ENCODE data around the gene COL9A1. TPM values are rescaled to one million over a fixed set of nuclear protein-coding genes. Genes with fewer than 3 reads are reported as not detected.
"Not testable (repeated sequence)": the region's sequence is repeated elsewhere in the genome, so short reads cannot be mapped to it uniquely, and the experiment has no call there.

Gene COL9A1
- total RNA-seq, result under 1 TPM in 1 of 4 donors, not detected in 3; 0.10 TPM

DNA sequence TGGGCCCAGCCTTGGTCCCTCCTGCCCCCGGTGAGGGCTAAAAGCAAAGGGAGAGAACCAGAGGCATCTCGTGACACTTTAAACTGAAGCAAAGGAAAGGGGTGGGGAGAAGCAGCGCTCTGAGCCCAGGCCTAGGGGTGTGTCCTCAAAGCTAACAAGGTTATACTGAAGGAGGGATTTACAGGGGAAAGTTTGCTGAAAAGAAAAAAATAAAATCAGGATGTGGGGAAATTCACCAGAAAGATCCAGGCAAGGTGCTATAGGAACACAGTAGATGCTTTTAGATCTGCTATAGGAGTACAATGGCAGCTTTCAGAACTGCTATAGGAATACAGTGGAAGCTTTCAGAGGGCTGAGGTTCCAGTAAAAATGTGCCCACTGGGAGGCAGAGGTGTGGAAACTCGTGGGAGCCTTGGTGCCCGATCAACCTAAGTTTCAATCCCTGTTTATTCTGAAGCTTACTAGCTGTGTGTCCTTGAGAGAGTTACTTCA is at the start of gene COL9A1:
Gene COL9A1, minus strand, starts transcription at position 51 of the 492 bp plus-strand sequence. CDS start 160 bp downstream, outside the sequence.
- no peak for TF ChIP-seq CTCF (IDR thresholded peaks at IDR 0.05)
- intact Hi-C loops (cut with DNase I; ENCODE audit: low total_unique reads), result loop anchor here (10.0 kb wide), 1 partner anchor 62 kb away; no protein-coding TSS in a partner anchor
- no peak for DNase-seq (ENCODE audit: low spot score in 2 of 2)
- 62 to 68% methylated on average over 5 of the region's 5 CpGs for WGBS, 2 donors
- H3K4me3 ChIP-seq (ENCODE audit: low read depth, poor library complexity, severe bottlenecking), result no peak within 1 kb of the TSS

DNA sequence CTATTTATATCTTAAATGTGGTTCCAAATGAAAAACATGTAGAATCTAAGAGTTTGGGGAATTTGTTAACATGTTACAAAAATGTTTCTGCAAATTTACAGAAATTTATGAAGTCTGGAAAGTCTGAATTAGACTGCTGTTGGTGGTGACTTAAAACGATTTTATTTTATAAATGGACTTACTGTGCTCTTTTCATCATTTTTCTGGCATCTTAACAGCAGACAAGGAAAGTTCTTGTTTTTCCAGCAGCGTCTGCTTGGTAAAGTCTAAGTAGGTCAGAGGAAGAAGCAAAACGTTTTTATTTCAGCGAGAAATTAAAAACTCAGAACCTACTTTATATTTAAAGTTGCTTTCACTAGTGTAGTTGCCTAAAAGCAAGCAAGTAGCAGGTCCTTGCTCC is 48.6 kb upstream of the COL9A1 start:
- WGBS, 2 donors, result 31 to 47% methylated on average over 4 of the region's 4 CpGs
- TF ChIP-seq CTCF (IDR thresholded peaks at IDR 0.05) (no peak), POLR2A (IDR thresholded peaks at IDR 0.05) (no peak)
- no peak overlapping the region for H3K4me3 ChIP-seq (ENCODE audit: low read depth, poor library complexity, severe bottlenecking)
- no peak for DNase-seq (ENCODE audit: low spot score in 2 of 2)
- intact Hi-C loops (cut with DNase I; ENCODE audit: low total_unique reads), result no loop called here

GRCh38 chr6:70345619-70346018 is 42.7 kb upstream of the COL9A1 start:
- WGBS, 2 donors, result 77 to 78% methylated on average over 1 of the region's 1 CpG
- intact Hi-C loops (cut with DNase I; ENCODE audit: low total_unique reads), result no loop called here
- no peak for DNase-seq (ENCODE audit: low spot score in 2 of 2)
- no peak overlapping the region for H3K4me3 ChIP-seq (ENCODE audit: low read depth, poor library complexity, severe bottlenecking)
- no peak for TF ChIP-seq CTCF (IDR thresholded peaks at IDR 0.05)
- no peak for TF ChIP-seq POLR2A (IDR thresholded peaks at IDR 0.05)

DNA sequence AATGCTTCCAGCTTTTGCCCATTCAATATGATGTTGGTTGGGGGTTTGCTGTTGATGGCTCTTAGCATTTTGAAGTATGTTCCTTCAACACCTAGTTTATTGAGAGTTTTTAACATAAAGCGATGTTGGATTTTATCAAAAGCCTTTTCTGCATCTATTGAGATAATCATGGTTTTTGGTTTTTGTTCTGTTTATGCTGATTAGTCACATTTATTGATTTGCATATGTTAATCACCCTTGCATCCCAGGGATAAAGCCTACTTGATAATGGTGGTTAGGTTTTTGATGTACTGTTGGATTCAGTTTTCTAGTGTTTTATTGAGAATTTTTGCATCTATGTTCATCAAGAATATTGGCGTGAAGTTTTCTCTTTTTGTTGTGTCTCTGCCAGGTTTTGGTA is 40.4 kb upstream of the COL9A1 start:
- intact Hi-C loops (cut with DNase I; ENCODE audit: low total_unique reads), result no loop called here

GRCh38 chr6:70339810-70340209 is 36.9 kb upstream of the COL9A1 start:
- DNase-seq (ENCODE audit: low spot score in 2 of 2); intact Hi-C loops (cut with DNase I; ENCODE audit: low total_unique reads); H3K4me3 ChIP-seq (ENCODE audit: low read depth, poor library complexity, severe bottlenecking): not testable (repeated sequence)
- 98 to 100% methylated on average over 2 of the region's 2 CpGs for WGBS, 2 donors

More for the DNA sequence above, 40.4 kb upstream of the COL9A1 start:
- no peak overlapping the region for H3K4me3 ChIP-seq (ENCODE audit: low read depth, poor library complexity, severe bottlenecking)
- WGBS, 2 donors, result 86% methylated on average over 2 of the region's 2 CpGs
- DNase-seq (ENCODE audit: low spot score in 2 of 2), result no peak
- TF ChIP-seq CTCF (IDR thresholded peaks at IDR 0.05) (no peak), POLR2A (IDR thresholded peaks at IDR 0.05) (no peak)

DNA sequence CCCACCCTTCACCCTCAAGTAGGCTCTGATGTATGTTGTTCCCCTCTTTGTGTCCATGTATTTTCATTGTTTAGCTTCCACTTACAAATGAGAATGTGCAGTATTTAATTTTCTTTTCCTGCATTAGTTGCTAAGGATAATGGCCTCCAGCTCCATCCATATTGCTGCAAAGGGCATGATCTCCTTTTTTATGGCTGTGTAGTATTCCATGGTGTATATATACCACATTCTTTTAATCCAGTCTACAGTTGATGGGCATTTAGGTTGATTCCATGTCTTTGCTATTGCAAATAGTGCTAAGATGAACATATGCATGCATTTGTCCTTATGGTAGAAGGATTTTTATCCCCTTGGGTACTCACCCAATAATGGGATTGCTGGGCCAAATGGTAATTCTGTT is 35.9 kb upstream of the COL9A1 start:
- no peak for TF ChIP-seq CTCF (IDR thresholded peaks at IDR 0.05)
- TF ChIP-seq POLR2A (IDR thresholded peaks at IDR 0.05), result no peak
- H3K4me3 ChIP-seq (ENCODE audit: low read depth, poor library complexity, severe bottlenecking), result no peak overlapping the region
- intact Hi-C loops (cut with DNase I; ENCODE audit: low total_unique reads), result no loop called here
- DNase-seq (ENCODE audit: low spot score in 2 of 2), result no peak
